K562 (cell line): ENCODE measurements around the gene UCHL5. TPM values are rescaled to one million over a fixed set of nuclear protein-coding genes. Genes with fewer than 3 reads are reported as not detected.

ENCODE experiments used
- ADNP ChIP-seq: fragments of 200-800 bp; sonication (Bioruptor generic); IDR thresholded peaks from 2 replicates; pipeline ENCODE4 v1.6.1; 2016; ENCODE audit warnings: missing genetic modification characterization, missing compliant biosample characterization
- BMI1 ChIP-seq: fragments of 150-350 bp; IDR thresholded peaks from 2 replicates; pipeline ENCODE4 v1.6.1; 2014; ENCODE audit warnings: low read length
- CHCHD3 ChIP-seq: fragments of 250-450 bp; sonication (Bioruptor Pico); IDR thresholded peaks from 2 replicates; pipeline ENCODE4 v2.1.2; 2022; ENCODE audit warnings: mild to moderate bottlenecking
- DDX20 ChIP-seq: fragments of 450-650 bp; IDR thresholded peaks from 2 replicates; pipeline ENCODE4 v1.6.1; 2016; ENCODE audit warnings: missing genetic modification characterization, low read depth, mild to moderate bottlenecking, missing compliant biosample characterization, moderate library complexity
- E2F3 ChIP-seq: fragments of 250-450 bp; sonication (Bioruptor Pico); IDR thresholded peaks from 2 replicates; pipeline ENCODE4 v1.4.0; 2020; ENCODE audit warnings: mild to moderate bottlenecking
- HOXB6 ChIP-seq: fragments of 250-450 bp; sonication (Bioruptor Pico); IDR thresholded peaks from 2 replicates; pipeline ENCODE4 v1.5.1; 2022; ENCODE audit warnings: mild to moderate bottlenecking, borderline replicate concordance
- KDM2B ChIP-seq: fragments of 250-450 bp; sonication (Bioruptor Pico); IDR thresholded peaks from 2 replicates; pipeline ENCODE4 v1.8.0; 2021; ENCODE audit warnings: mild to moderate bottlenecking, moderate library complexity
- MIER1 ChIP-seq: fragments of 450-650 bp; IDR thresholded peaks from 2 replicates; pipeline ENCODE4 v1.6.1; 2016; ENCODE audit warnings: antibody characterized with exemption, mild to moderate bottlenecking, low read depth
- NCOA6 ChIP-seq: fragments of 450-650 bp; IDR thresholded peaks from 2 replicates; pipeline ENCODE4 v1.6.1; 2017; ENCODE audit warnings: mild to moderate bottlenecking
- NELFE ChIP-seq: IDR thresholded peaks from 2 replicates; pipeline ENCODE4 v1.6.1; 2011; ENCODE audit warnings: mild to moderate bottlenecking; ENCODE audit not compliant: insufficient read depth, insufficient read length
- PCBP2 ChIP-seq: fragments of 200-400 bp; formaldehyde crosslinking; IDR thresholded peaks from 2 replicates; pipeline ENCODE4 v1.6.1; 2018; ENCODE audit warnings: low read length, low read depth, mild to moderate bottlenecking, moderate library complexity; ENCODE audit not compliant: poor library complexity, severe bottlenecking
- RBM25 ChIP-seq: fragments of 200-400 bp; formaldehyde crosslinking; IDR thresholded peaks from 2 replicates; pipeline ENCODE4 v1.6.1; 2018; ENCODE audit warnings: low read length, low read depth, moderate library complexity; ENCODE audit not compliant: severe bottlenecking
- SREBF1 ChIP-seq: fragments of 150-350 bp; IDR thresholded peaks from 2 replicates; pipeline ENCODE4 v1.6.1; 2014; ENCODE audit warnings: antibody characterized with exemption, low read depth, low read length, borderline replicate concordance
- TCF3 ChIP-seq: sonication (generic); formaldehyde crosslinking; IDR thresholded peaks from 2 replicates; pipeline ENCODE4 v1.4.0; 2020; ENCODE audit warnings: mild to moderate bottlenecking, missing genetic modification reagents
- TOE1 ChIP-seq, 2 experiments: fragments of 450-650 bp in 1 of 2; sonication (generic) in 1 of 2; formaldehyde crosslinking in 1 of 2; IDR thresholded peaks; 2 replicates each; pipeline versions ENCODE4 v1.7.1 to v1.8.0; 2016 to 2022; ENCODE audit warnings: borderline replicate concordance in 2 of 2, mild to moderate bottlenecking in 2 of 2, antibody characterized with exemption in 1 of 2, inconsistent platforms in 1 of 2, low read depth in 1 of 2, missing genetic modification reagents in 1 of 2, moderate library complexity in 1 of 2
- XRCC3 ChIP-seq: fragments of 450-650 bp; IDR thresholded peaks from 2 replicates; pipeline ENCODE4 v1.6.1; 2017; ENCODE audit warnings: mild to moderate bottlenecking, moderate library complexity
- ZNF217 ChIP-seq: sonication (generic); formaldehyde crosslinking; IDR thresholded peaks from 2 replicates; pipeline ENCODE4 v1.8.0; 2022; ENCODE audit warnings: mild to moderate bottlenecking, missing genetic modification reagents
- ZNF324 ChIP-seq: fragments of 250-450 bp; sonication (Bioruptor Pico); IDR thresholded peaks from 2 replicates; pipeline ENCODE4 v1.4.0; 2020; ENCODE audit warnings: mild to moderate bottlenecking
- ZNF785 ChIP-seq: fragments of 250-450 bp; sonication (Bioruptor Pico); IDR thresholded peaks from 2 replicates; pipeline ENCODE4 v1.4.0; 2020; ENCODE audit warnings: mild to moderate bottlenecking
- polyA plus RNA-seq, 8 experiments: library from polyadenylated mRNA; depleted of rRNA in 4 of 8; stranded (reverse) in 5 of 8; unstranded in 3 of 8; fragments of >200 nt; fragmentation: Nextera tagmentation in 2 of 8; fragmentation: Illumina TruSeq in 1 of 8; extraction: Ambion mirVana in 2 of 8; extraction: Trizol in 1 of 8; gene quantifications; 2 replicates each; pipeline versions ENCODE4 v1.2.1 to v1.2.3, GENCODE V29; 2011 to 2014; ENCODE audit warnings: inconsistent platforms in 1 of 8, missing spikeins in 1 of 8
- total RNA-seq, 7 experiments: library from RNA; depleted of rRNA in 6 of 7; stranded (reverse); fragments of >200 nt in 6 of 7; fragmentation: Illumina TruSeq in 2 of 7; extraction: Trizol in 2 of 7; gene quantifications; 2 replicates each; pipeline versions ENCODE4 v1.2.1 to v1.2.3, GENCODE V29; 2011 to 2021; ENCODE audit warnings: low replicate concordance in 1 of 7
- TF ChIP-seq, protein P1 (sequence below): fragments of 250-450 bp; sonication (Bioruptor Pico); IDR thresholded peaks from 2 replicates; pipeline ENCODE4 v1.5.0; 2021; ENCODE audit warnings: mild to moderate bottlenecking, moderate library complexity
- TF ChIP-seq, protein P2 (sequence below), 2 experiments: fragments of 200-800 bp in 1 of 2; sonication (Bioruptor generic) in 1 of 2; sonication (generic) in 1 of 2; formaldehyde crosslinking in 1 of 2; IDR thresholded peaks in 1 of 2; conservative IDR thresholded peaks in 1 of 2; 2 replicates each; pipeline versions ENCODE4 v1.5.0 to v1.6.1; 2016 to 2020; ENCODE audit warnings: missing compliant biosample characterization in 1 of 2, missing genetic modification characterization in 1 of 2, missing genetic modification reagents in 1 of 2

Gene UCHL5
- total and polyA plus RNA-seq, 9 of the 15 experiments (the other 6 are each of a cell fraction or from before 2014, with no cell fraction given) = 61.0 to 206 (median 122) TPM

- TF ChIP-seq TOE1 (IDR thresholded peaks at IDR 0.05; ENCODE audit: borderline replicate concordance) (no peak), TOE1 (CRISPR knock-in tag; IDR thresholded peaks at IDR 0.05; ENCODE audit: borderline replicate concordance, low read depth) (no peak), NELFE (no peak), TCF3 (CRISPR knock-in tag) (no peak), DDX20 (tag) (0 out of 2 replicates have a peak, but pooled peaks have one; percentile 34), MIER1 (no peak), PCBP2 (no peak), HOXB6 (no peak), XRCC3 (no peak), ZNF785 (no peak), ZNF324 (no peak), CHCHD3 (CRISPR knock-in tag) (peak; percentile 89; the same call in 1 of the 2 replicates), ADNP (tag) (no peak), NCOA6 (no peak), ZNF217 (CRISPR knock-in tag) (no peak), SREBF1 (no peak), KDM2B (CRISPR knock-in tag) (no peak), RBM25 (no peak), E2F3 (CRISPR knock-in tag) (0 out of 2 replicates have a peak, but pooled peaks have one; percentile 13), BMI1 (no peak)
- TF ChIP-seq, protein P1, sequence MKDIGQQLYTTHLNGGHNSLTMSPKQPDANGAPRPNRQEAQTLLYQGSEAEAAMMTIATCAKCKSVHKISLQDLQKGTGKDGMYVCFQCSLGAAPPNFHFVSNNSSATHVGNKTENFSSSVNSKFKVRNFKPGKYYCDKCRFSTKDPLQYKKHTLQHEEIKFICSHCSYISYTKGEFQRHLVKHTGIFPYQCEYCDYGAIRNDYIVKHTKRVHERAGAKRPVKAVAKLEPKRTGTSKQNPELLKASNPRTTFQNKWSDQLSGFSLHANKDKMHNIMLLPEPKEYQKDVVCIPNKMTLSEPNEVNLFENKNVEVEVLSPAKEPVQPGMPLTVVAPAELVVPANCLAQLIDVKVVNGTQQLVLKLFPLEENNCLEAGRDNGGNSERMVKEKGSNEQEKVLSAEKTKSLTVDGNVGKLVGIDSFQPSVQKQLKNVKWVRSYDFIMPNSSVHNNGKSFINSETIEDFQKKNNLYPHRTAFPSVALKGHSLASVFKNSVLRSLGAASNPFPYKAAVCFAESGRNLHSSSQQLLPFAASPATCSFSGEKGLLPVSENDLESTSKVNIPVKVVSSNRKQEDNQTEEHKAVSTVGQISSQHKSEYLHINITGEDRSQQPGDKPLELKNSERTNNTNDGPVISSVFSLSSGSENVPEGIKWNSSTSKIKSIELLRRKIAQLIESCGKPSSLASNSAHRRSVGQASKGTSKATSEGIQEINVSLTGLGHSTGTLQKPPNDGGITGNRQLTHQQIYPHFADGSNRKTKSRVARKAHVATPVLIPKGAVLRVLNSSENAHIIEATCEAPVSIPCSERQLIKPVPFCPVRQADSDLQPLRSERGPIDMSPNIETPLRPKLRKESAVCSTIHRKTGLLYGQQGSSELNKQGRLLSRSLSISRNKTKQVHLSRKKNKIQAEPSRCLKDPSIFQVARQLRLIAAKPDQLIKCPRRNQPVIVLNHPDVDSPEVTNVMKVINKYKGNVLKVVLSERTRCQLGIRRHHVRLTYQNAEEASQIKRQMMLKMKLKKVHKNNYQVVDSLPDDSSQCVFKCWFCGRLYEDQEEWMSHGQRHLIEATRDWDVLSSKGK (CRISPR knock-in tag) = no peak
- TF ChIP-seq, protein P2, sequence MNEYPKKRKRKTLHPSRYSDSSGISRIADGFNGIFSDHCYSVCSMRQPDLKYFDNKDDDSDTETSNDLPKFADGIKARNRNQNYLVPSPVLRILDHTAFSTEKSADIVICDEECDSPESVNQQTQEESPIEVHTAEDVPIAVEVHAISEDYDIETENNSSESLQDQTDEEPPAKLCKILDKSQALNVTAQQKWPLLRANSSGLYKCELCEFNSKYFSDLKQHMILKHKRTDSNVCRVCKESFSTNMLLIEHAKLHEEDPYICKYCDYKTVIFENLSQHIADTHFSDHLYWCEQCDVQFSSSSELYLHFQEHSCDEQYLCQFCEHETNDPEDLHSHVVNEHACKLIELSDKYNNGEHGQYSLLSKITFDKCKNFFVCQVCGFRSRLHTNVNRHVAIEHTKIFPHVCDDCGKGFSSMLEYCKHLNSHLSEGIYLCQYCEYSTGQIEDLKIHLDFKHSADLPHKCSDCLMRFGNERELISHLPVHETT (CRISPR knock-in tag; conservative IDR thresholded peaks at IDR 0.05 in 1 of 2, IDR thresholded peaks at IDR 0.05 in 1 of 2) = peak in 1 of 2 experiments; percentile 96; a peak in 2 of 4 replicates
These were observed 46.0 kb upstream of the UCHL5 start, which contains the start of gene GLRX2 (continued) for GRCh38 chr1:193104907-193105820.
